ENCODE measurements around the gene LUM. TPM values are rescaled to one million over a fixed set of nuclear protein-coding genes. Genes with fewer than 3 reads are reported as not detected.

LUM gene
- total RNA-seq, 1 donor from 2014 or later: 481 TPM

GRCh38 chr12:91070936-91071335 is 40.4 kb downstream of the LUM start:
- Mint-ChIP-seq H3K27ac (ENCODE audit: unreplicated experiment) (no peak overlapping the region), H3K36me3 (ENCODE audit: low read depth) (no peaks in the 10 kb centered on the region), H3K4me3 (ENCODE audit: unreplicated experiment) (no peak overlapping the region), H3K4me1 (ENCODE audit: low read depth) (peaks cover 27% of the 10 kb centered on the region), H3K9me3 (ENCODE audit: low read depth) (no peaks in the 10 kb centered on the region), H3K27me3 (ENCODE audit: low read depth) (no peaks in the 10 kb centered on the region)
- no peak for TF ChIP-seq CTCF (IDR thresholded peaks at IDR 0.05)
- no peak for DNase-seq (ENCODE audit: low spot score)

- no peaks in the 10 kb centered on the region for H3K4me1 Mint-ChIP-seq (ENCODE audit: low read depth)
- no peak overlapping the region for H3K4me3 Mint-ChIP-seq (ENCODE audit: unreplicated experiment)
- no peak for TF ChIP-seq CTCF (IDR thresholded peaks at IDR 0.05)
- H3K36me3 Mint-ChIP-seq (ENCODE audit: low read depth): no peaks in the 10 kb centered on the region
- no peaks in the 10 kb centered on the region for H3K27me3 Mint-ChIP-seq (ENCODE audit: low read depth)
- no peaks in the 10 kb centered on the region for H3K9me3 Mint-ChIP-seq (ENCODE audit: low read depth)
- no peak for DNase-seq (ENCODE audit: low spot score)
- no peak overlapping the region for H3K27ac Mint-ChIP-seq (ENCODE audit: unreplicated experiment)
Measured at GRCh38 chr12:91065396-91065795, 45.9 kb downstream of the LUM start.

- no peak for TF ChIP-seq CTCF (IDR thresholded peaks at IDR 0.05)
- H3K4me3 Mint-ChIP-seq (ENCODE audit: unreplicated experiment): no peak overlapping the region
- no peaks in the 10 kb centered on the region for H3K9me3 Mint-ChIP-seq (ENCODE audit: low read depth)
- H3K27me3 Mint-ChIP-seq (ENCODE audit: low read depth): no peaks in the 10 kb centered on the region
- no peak overlapping the region for H3K27ac Mint-ChIP-seq (ENCODE audit: unreplicated experiment)
- no peaks in the 10 kb centered on the region for H3K4me1 Mint-ChIP-seq (ENCODE audit: low read depth)
- no peak for DNase-seq (ENCODE audit: low spot score)
- H3K36me3 Mint-ChIP-seq (ENCODE audit: low read depth): no peaks in the 10 kb centered on the region
Measured at GRCh38 chr12:91064640-91065039, 46.7 kb downstream of the LUM start.

GRCh38 chr12:91061091-91061490 is 50.2 kb downstream of the LUM start:
- Mint-ChIP-seq H3K36me3 (ENCODE audit: low read depth) (no peaks in the 10 kb centered on the region), H3K4me1 (ENCODE audit: low read depth) (no peaks in the 10 kb centered on the region), H3K27ac (ENCODE audit: unreplicated experiment) (no peak overlapping the region), H3K27me3 (ENCODE audit: low read depth) (no peaks in the 10 kb centered on the region), H3K4me3 (ENCODE audit: unreplicated experiment) (no peak overlapping the region), H3K9me3 (ENCODE audit: low read depth) (no peaks in the 10 kb centered on the region)
- no peak for DNase-seq (ENCODE audit: low spot score)
- no peak for TF ChIP-seq CTCF (IDR thresholded peaks at IDR 0.05)

- Mint-ChIP-seq H3K4me3 (ENCODE audit: unreplicated experiment) (no peak overlapping the region), H3K36me3 (ENCODE audit: low read depth) (no peaks in the 10 kb centered on the region), H3K27ac (ENCODE audit: unreplicated experiment) (no peak overlapping the region), H3K4me1 (ENCODE audit: low read depth) (peaks cover 4% of the 10 kb centered on the region), H3K27me3 (ENCODE audit: low read depth) (no peaks in the 10 kb centered on the region), H3K9me3 (ENCODE audit: low read depth) (no peaks in the 10 kb centered on the region)
- no peak for DNase-seq (ENCODE audit: low spot score)
- TF ChIP-seq CTCF (IDR thresholded peaks at IDR 0.05): no peak
Measured at GRCh38 chr12:91059211-91059610, 52.1 kb downstream of the LUM start.
